Right cardiac atrium (tissue), 5 donors: ENCODE results near the gene GSTA4. TPM values are rescaled to one million over a fixed set of nuclear protein-coding genes. Genes with fewer than 3 reads are reported as not detected.
"Not testable (repeated sequence)": the region's sequence is repeated elsewhere in the genome, so short reads cannot be mapped to it uniquely, and the experiment has no call there.

Experiments
- ATAC-seq, 2 donors: fragments of 200-7000 bp; cut with Tn5 transposase; one replicate each; pipeline versions ENCODE4 v1.8.0 to v1.9.1; 2020; ENCODE audit warnings: moderate library complexity in 2 of 2, mild to moderate bottlenecking in 1 of 2
- DNase-seq, 3 donors: peaks; one replicate each; pipeline ENCODE4 v3.0.0-alpha.2; 2020
- H3K27ac ChIP-seq: one replicate; pipeline ENCODE4 v1.5.1; 2013; ENCODE audit warnings: mild to moderate bottlenecking, low read length, control low read depth, moderate library complexity
- H3K27me3 ChIP-seq: one replicate; pipeline ENCODE4 v1.6.1; 2013; ENCODE audit not compliant: control insufficient read depth, insufficient read depth
- H3K4me1 ChIP-seq: one replicate; pipeline ENCODE4 v1.6.1; 2013; ENCODE audit warnings: low read length; ENCODE audit not compliant: control insufficient read depth, insufficient read depth
- H3K4me3 ChIP-seq: one replicate; pipeline ENCODE4 v1.5.1; 2013; ENCODE audit warnings: low read length, control low read depth
- H3K9me3 ChIP-seq: one replicate; pipeline ENCODE4 v1.6.1; 2013; ENCODE audit warnings: low read length; ENCODE audit not compliant: control insufficient read depth
- WGBS: extraction: QIAGEN DNeasy Blood & Tissue Kit; methylation state at CpG from one replicate; pipeline ENCODE4 v1.1.7; 2013; 5-methylcytosine and 5-hydroxymethylcytosine counted together
- intact Hi-C, 4 donors: fragments of 100-400 bp; cut with DNase I; formaldehyde crosslinking; loops; one replicate each; pipeline versions ENCODE4 v1.11.0 to v1.14.0; 2022 to 2023
- polyA plus RNA-seq: library from polyadenylated mRNA; stranded (reverse); fragments of 200-250 nt; gene quantifications from one replicate; pipeline ENCODE4 v1.2.3, GENCODE V29; 2013
- total RNA-seq, 4 donors: library from RNA; stranded (reverse); fragmentation: NEBNext Ultra II Directional; extraction: Animal tissue kit (Norgen Biotek cat#: 25700); gene quantifications; one replicate each; pipeline ENCODE4 v1.2.1, GENCODE V29; 2021
- donor health status: healthy with polysubstance abuse.
- donor health status: DM: no; HTN: yes; CAD: no.
- donor health status: DM: no; HTN: no; CAD: no.
- donor health status: DM: no; HTN: yes; CAD: no; lungs with severe emphysema.
- donor health status: DM: yes; HTN: yes; CAD: no.

GSTA4 gene
- total and polyA plus RNA-seq, 5 donors, result 11.5 to 17.6 (median 15.9) TPM

GRCh38 chr6:52953911-52954839 is 40.9 kb downstream of the GSTA4 start:
- H3K27ac ChIP-seq, result no peak overlapping the region
- no peak for DNase-seq
- WGBS, result 71% methylated on average over 6 of the region's 6 CpGs
- intact Hi-C loops, result no loop called here
- H3K4me1 ChIP-seq, result no peaks in the 10 kb centered on the region
- no peak overlapping the region for H3K4me3 ChIP-seq
- no peaks in the 10 kb centered on the region for H3K9me3 ChIP-seq
- no peak for ATAC-seq
- no peaks in the 10 kb centered on the region for H3K27me3 ChIP-seq

GRCh38 chr6:52946306-52946705 is 48.8 kb downstream of the GSTA4 start:
- 17% methylated on average over 5 of the region's 5 CpGs for WGBS
- no peak for ATAC-seq

DNA sequence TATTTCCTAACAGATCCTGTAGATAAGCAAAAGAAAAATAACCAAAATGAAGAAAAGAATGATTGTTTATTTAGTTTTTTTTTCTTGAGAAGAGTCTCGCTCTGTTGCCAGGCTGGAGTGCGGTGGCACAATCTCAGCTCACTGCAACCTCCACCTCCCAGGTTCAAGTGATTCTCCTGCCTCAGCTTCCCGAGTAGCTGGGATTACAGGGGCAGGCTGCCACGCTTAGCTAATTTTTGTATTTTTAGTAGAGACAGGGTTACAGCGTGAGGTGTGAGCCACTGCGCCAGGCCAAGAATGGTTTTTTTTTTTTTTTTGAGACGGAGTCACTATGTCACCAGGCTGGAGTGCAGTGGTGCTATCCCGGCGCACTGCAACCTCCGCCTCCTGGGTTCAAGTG is 52.3 kb downstream of the GSTA4 start:
- DNase-seq, intact Hi-C loops: not testable (repeated sequence)

More at GRCh38 chr6:52946306-52946705, 48.8 kb downstream of the GSTA4 start:
- Histone ChIP-seq H3K4me1 (no peaks in the 10 kb centered on the region), H3K27ac (no peak overlapping the region), H3K9me3 (no peaks in the 10 kb centered on the region), H3K27me3 (no peaks in the 10 kb centered on the region), H3K4me3 (no peak overlapping the region)
- intact Hi-C loops, result no loop called here
- DNase-seq, result no peak

GRCh38 chr6:52942221-52942620 is 52.9 kb downstream of the GSTA4 start:
- ATAC-seq (no peak), DNase-seq (no peak)
- Histone ChIP-seq H3K4me3 (no peak overlapping the region), H3K4me1 (no peaks in the 10 kb centered on the region), H3K9me3 (no peaks in the 10 kb centered on the region), H3K27ac (no peak overlapping the region), H3K27me3 (no peaks in the 10 kb centered on the region)
- WGBS, result 85% methylated on average over 4 of the region's 4 CpGs
- intact Hi-C loops, result no loop called here

More for the DNA sequence above, 52.3 kb downstream of the GSTA4 start:
- not testable (repeated sequence) for ATAC-seq, H3K4me3 ChIP-seq, H3K9me3 ChIP-seq, H3K27me3 ChIP-seq, H3K4me1 ChIP-seq, H3K27ac ChIP-seq
- WGBS, result 89% methylated on average over 10 of the region's 10 CpGs

GRCh38 chr6:52937908-52938307 is 57.2 kb downstream of the GSTA4 start:
- Histone ChIP-seq H3K9me3 (no peaks in the 10 kb centered on the region), H3K4me3 (no peak overlapping the region), H3K4me1 (no peaks in the 10 kb centered on the region), H3K27ac (no peak overlapping the region), H3K27me3 (no peaks in the 10 kb centered on the region)
- no peak for ATAC-seq
- whole genome bisulfite sequencing, result 81% methylated on average over 2 of the region's 2 CpGs
- intact Hi-C loops, result no loop called here
- DNase-seq, result no peak

DNA sequence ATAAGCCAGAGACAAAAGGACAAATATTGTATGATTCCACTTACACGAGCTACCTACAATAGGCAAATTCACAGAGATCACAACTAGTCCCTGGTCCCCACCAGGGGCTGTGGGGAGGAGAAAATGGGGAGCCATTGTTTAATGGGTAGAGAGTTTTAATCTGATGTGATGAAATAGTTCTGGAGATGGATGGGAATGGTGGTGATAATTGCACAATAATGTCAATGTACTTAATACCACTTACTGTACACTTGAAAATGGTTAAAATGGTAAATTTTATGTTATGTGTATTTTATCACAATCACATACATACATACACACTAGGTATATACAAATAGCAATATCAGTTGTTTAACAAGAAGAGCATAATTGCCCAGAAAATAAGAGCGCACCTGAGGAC is 61.3 kb downstream of the GSTA4 start:
- DNase-seq (no peak), ATAC-seq (no peak)
- no peaks in the 10 kb centered on the region for H3K4me1 ChIP-seq
- intact Hi-C loops, result no loop called here
- no peaks in the 10 kb centered on the region for H3K9me3 ChIP-seq
- H3K27ac ChIP-seq, result no peak overlapping the region
- 82% methylated on average over 2 of the region's 2 CpGs for WGBS
- H3K4me3 ChIP-seq, result no peak overlapping the region
- H3K27me3 ChIP-seq, result no peaks in the 10 kb centered on the region

DNA sequence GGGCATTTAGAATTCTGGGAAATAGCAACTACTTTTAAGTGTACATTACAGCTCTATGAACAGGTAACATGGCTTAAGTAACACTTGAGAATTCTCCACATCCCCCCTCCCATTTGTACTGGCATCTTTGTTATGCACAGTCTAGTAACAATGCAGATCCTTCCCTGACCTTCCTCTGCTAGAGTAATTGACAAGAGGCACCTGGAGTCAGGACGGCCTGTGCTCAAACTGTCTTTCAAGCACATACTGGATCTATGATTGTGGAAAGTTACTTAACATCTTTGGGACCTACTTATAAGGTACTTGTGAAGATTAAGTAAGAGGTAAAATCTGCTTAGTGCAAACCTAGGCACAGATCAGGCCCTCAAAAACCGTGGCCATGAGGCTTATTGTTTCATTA is 63.7 kb downstream of the GSTA4 start:
- no peak overlapping the region for H3K27ac ChIP-seq
- intact Hi-C loops, result no loop called here
- H3K4me1 ChIP-seq, result no peaks in the 10 kb centered on the region
- WGBS, result 73% methylated on average over 2 of the region's 2 CpGs
- no peak for DNase-seq
- no peaks in the 10 kb centered on the region for H3K9me3 ChIP-seq
- no peaks in the 10 kb centered on the region for H3K27me3 ChIP-seq
- no peak for ATAC-seq
- no peak overlapping the region for H3K4me3 ChIP-seq

DNA sequence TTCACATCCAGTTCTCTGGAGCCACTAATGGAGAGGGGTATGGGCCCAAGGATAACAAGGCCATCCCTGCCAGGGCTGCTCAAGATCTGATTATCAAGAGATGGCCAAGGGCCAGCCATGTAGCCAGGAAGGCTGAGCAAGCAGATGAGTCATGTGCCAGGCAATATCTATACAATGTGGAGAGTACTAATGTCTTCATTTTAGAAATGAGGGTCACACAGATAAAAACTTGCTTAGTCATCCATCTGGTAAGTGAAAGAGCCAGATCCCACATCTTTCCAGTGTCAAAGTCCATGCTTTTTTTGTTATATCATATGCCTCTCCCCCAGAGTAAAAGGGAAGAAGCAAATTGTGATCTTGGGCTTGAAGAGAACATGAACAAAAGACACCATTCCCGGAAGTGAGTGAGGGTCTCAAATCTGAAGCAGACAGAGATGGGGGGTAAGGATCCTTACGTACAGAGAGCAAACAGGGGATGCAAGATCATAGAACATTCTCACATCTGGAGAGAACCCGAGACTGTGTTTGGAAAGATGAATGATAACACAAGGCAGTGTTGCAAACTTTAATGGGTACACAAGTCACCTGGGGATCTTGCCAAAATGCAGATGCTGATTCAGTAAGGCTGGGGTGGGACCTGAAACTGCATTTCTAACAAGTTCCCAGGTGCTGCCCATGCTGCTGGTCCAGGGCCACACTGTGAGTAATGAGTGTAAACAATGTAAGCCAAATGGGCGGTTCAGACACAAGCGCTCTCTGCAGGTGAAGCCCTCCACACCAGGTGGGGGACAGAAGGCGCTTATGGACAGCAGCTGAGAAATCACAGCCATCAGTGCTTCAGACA is 65.5 kb downstream of the GSTA4 start:
- 92% methylated on average over 6 of the region's 6 CpGs for WGBS
- Histone ChIP-seq H3K27me3 (no peaks in the 10 kb centered on the region), H3K27ac (no peak overlapping the region), H3K4me3 (no peak overlapping the region), H3K9me3 (no peaks in the 10 kb centered on the region), H3K4me1 (no peaks in the 10 kb centered on the region)
- DNase-seq (no peak), ATAC-seq (no peak)
- intact Hi-C loops, result no loop called here

Other genes starting within 250 kb of the GSTA4 start
- gene GSTA2, start 231.8 kb downstream of the GSTA4 start, total RNA-seq, result not detected
- gene GSTA2, start 231.8 kb downstream of the GSTA4 start, polyA plus RNA-seq, result not detected
- gene GSTA1, start 191.5 kb downstream of the GSTA4 start, total RNA-seq, result not detected
- 0.09 TPM for gene GSTA1, start 191.5 kb downstream of the GSTA4 start, polyA plus RNA-seq
- gene GSTA5, start 154.5 kb downstream of the GSTA4 start, total RNA-seq, result not detected
- gene GSTA5, start 154.5 kb downstream of the GSTA4 start, polyA plus RNA-seq, result not detected
- gene GSTA3, start 85.6 kb downstream of the GSTA4 start, total RNA-seq, result not detected
- not detected for gene GSTA3, start 85.6 kb downstream of the GSTA4 start, polyA plus RNA-seq
- gene CILK1, start 66.5 kb upstream of the GSTA4 start, total RNA-seq, result 10 to 100 TPM in 1 of 4 donors, 1 to 10 TPM in 3; 7.0 to 10.7 (median 8.3) TPM
- gene CILK1, start 66.5 kb upstream of the GSTA4 start, polyA plus RNA-seq, result 4.1 TPM
- 100 to 1,000 TPM in 2 of 4 donors, 10 to 100 TPM in 2; 79.9 to 118 (median 103) TPM for gene FBXO9, start 70.1 kb upstream of the GSTA4 start, total RNA-seq
- gene FBXO9, start 70.1 kb upstream of the GSTA4 start, polyA plus RNA-seq, result 33.8 TPM
- gene GCM1, start 153.6 kb upstream of the GSTA4 start, total RNA-seq, result not detected
- gene GCM1, start 153.6 kb upstream of the GSTA4 start, polyA plus RNA-seq, result not detected